PC-9 (cell line): ENCODE measurements around the gene MRM2. TPM values are rescaled to one million over a fixed set of nuclear protein-coding genes. Genes with fewer than 3 reads are reported as not detected.

ENCODE experiments used
- BruUV-seq: library from RNA; stranded (reverse); fragments of 400-500 nt; replicated peaks from 2 replicates; lab custom pipeline; 2021; lab: Mats Ljungman, UMichigan
- CTCF ChIA-PET: fragments of 300-600 bp; sonication (Branson Sonifier 250); formaldehyde crosslinking; loops from one replicate; lab custom pipeline; 2022; ENCODE audit warnings: antibody characterized with exemption; lab: Charles Lee
- POLR2A ChIA-PET: fragments of 300-600 bp; sonication (Branson Sonifier 250); formaldehyde crosslinking; loops from one replicate; lab custom pipeline; 2022; ENCODE audit warnings: antibody characterized with exemption; ENCODE audit not compliant: unreplicated experiment; lab: Charles Lee
- DNase-seq, 2 experiments: peaks; one replicate each; pipeline versions ENCODE4 v3.0.0 to v3.0.0-alpha.2; 2015 to 2022; ENCODE audit warnings: mixed read lengths in 1 of 2
- H2AFZ ChIP-seq: fragments of 200-600 bp; sonication (generic); 2 replicates; pipeline ENCODE4 v1.8.1; 2017; ENCODE audit warnings: antibody characterized with exemption
- H3F3A ChIP-seq: fragments of 200-600 bp; sonication (generic); 2 replicates; pipeline ENCODE4 v1.8.1; 2017; ENCODE audit warnings: antibody characterized with exemption, mild to moderate bottlenecking, low read depth; ENCODE audit not compliant: insufficient read depth
- H3K27ac ChIP-seq: fragments of 200-600 bp; sonication (generic); 2 replicates; pipeline ENCODE4 v1.6.1; 2016; ENCODE audit warnings: mixed run types
- H3K27me3 ChIP-seq: fragments of 200-600 bp; sonication (generic); 2 replicates; pipeline ENCODE4 v1.6.1; 2016; ENCODE audit warnings: low read depth, mixed run types; ENCODE audit not compliant: insufficient read depth
- H3K36me3 ChIP-seq: fragments of 200-600 bp; sonication (generic); 2 replicates; pipeline ENCODE4 v1.6.1; 2016; ENCODE audit warnings: low read depth, mixed run types
- H3K4me1 ChIP-seq: fragments of 200-600 bp; sonication (generic); replicated peaks from 2 replicates; pipeline ENCODE4 v1.6.1; 2016; ENCODE audit warnings: mixed run types; ENCODE audit not compliant: insufficient read depth
- H3K4me2 ChIP-seq: fragments of 200-600 bp; sonication (generic); 2 replicates; pipeline ENCODE4 v1.6.1; 2017; ENCODE audit warnings: mixed run types
- H3K4me3 ChIP-seq: fragments of 200-600 bp; sonication (generic); 2 replicates; pipeline ENCODE4 v1.6.1; 2016; ENCODE audit warnings: mixed run types
- H3K79me2 ChIP-seq: fragments of 200-600 bp; sonication (generic); 2 replicates; pipeline ENCODE4 v1.6.1; 2017; ENCODE audit warnings: low read depth, mixed run types
- H3K9me2 ChIP-seq: fragments of 200-600 bp; sonication (generic); 2 replicates; pipeline ENCODE4 v1.8.1; 2017; ENCODE audit warnings: mild to moderate bottlenecking; ENCODE audit not compliant: insufficient read depth
- H3K9me3 ChIP-seq: fragments of 200-600 bp; sonication (generic); 2 replicates; pipeline ENCODE4 v1.8.1; 2016; ENCODE audit warnings: low read depth; ENCODE audit not compliant: insufficient read depth
- H4K20me1 ChIP-seq: fragments of 200-600 bp; sonication (generic); 2 replicates; pipeline ENCODE4 v1.8.1; 2017; ENCODE audit not compliant: insufficient read depth
- EZH2 ChIP-seq: fragments of 200-600 bp; sonication (generic); IDR thresholded peaks from 2 replicates; pipeline ENCODE4 v1.8.0; 2017; ENCODE audit warnings: antibody characterized with exemption, low read depth
- intact Hi-C: fragments of 100-400 bp; cut with micrococcal nuclease; formaldehyde crosslinking; loops from one replicate; pipeline ENCODE4 v1.10.0; 2022; ENCODE audit not compliant: unreplicated experiment
- total RNA-seq: library from RNA; stranded (reverse); gene quantifications from 2 replicates; pipeline ENCODE4 v1.2.3, GENCODE V29; 2021
- TF ChIP-seq, protein P1 (sequence below): fragments of 200-600 bp; sonication (generic); conservative IDR thresholded peaks from 2 replicates; pipeline ENCODE4 v1.6.1; 2017; ENCODE audit warnings: mixed run types, antibody characterized with exemption, mild to moderate bottlenecking, moderate library complexity

The MRM2 gene
- total RNA-seq, 1 experiment from 2014 or later: 36.8 TPM

DNA sequence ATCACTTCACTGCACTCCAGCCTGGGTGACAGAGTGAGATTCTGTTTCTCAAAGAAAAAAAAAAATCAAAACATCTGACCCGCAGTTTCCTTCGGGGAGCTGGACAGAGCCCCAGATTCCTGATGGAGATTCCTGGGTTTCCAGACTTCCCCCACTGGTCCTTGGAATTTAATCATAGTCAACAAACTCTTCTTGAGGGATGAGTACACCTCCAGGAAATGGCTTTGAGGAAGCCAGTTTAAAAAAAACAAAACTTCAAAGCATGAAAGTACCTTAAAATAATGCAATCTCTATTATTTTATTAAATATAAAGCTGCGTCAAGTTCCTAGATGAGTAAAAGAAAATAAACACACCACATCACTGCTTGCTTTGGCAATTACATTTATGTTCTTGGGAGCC, 8.1 kb downstream of the MRM2 start:
- Histone ChIP-seq H3K4me3 (no peak overlapping the region), H3K9me2 (no peaks in the 10 kb centered on the region), H3K36me3 (peaks cover 13% of the 10 kb centered on the region; the same call in 1 of the 2 replicates), H3K27me3 (no peaks in the 10 kb centered on the region), H3K79me2 (peaks cover 33% of the 10 kb centered on the region), H3K9me3 (no peaks in the 10 kb centered on the region), H3K27ac (no peak overlapping the region), H3F3A (peaks cover 34% of the 10 kb centered on the region), H3K4me2 (no peak overlapping the region), H4K20me1 (peaks cover 15% of the 10 kb centered on the region), H3K4me1 (peaks cover 16% of the 10 kb centered on the region), H2AFZ (no peak overlapping the region)
- ChIA-PET POLR2A (interaction anchor here (0.6 to 0.7 kb wide), 2 partner anchors 33 to 565 kb away, joined by 4 to 8 read pairs; no protein-coding TSS in a partner anchor), CTCF (interaction anchor here (0.6 to 0.8 kb wide), 2 partner anchors 28 to 93 kb away, joined by 4 to 5 read pairs; no protein-coding TSS in a partner anchor)
- intact Hi-C loops: no loop called here
- TF ChIP-seq EZH2: no peak
- TF ChIP-seq, protein P1, sequence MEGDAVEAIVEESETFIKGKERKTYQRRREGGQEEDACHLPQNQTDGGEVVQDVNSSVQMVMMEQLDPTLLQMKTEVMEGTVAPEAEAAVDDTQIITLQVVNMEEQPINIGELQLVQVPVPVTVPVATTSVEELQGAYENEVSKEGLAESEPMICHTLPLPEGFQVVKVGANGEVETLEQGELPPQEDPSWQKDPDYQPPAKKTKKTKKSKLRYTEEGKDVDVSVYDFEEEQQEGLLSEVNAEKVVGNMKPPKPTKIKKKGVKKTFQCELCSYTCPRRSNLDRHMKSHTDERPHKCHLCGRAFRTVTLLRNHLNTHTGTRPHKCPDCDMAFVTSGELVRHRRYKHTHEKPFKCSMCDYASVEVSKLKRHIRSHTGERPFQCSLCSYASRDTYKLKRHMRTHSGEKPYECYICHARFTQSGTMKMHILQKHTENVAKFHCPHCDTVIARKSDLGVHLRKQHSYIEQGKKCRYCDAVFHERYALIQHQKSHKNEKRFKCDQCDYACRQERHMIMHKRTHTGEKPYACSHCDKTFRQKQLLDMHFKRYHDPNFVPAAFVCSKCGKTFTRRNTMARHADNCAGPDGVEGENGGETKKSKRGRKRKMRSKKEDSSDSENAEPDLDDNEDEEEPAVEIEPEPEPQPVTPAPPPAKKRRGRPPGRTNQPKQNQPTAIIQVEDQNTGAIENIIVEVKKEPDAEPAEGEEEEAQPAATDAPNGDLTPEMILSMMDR: no peak
- DNase-seq: no peak
- BruUV-seq: no TSS peak

DNA sequence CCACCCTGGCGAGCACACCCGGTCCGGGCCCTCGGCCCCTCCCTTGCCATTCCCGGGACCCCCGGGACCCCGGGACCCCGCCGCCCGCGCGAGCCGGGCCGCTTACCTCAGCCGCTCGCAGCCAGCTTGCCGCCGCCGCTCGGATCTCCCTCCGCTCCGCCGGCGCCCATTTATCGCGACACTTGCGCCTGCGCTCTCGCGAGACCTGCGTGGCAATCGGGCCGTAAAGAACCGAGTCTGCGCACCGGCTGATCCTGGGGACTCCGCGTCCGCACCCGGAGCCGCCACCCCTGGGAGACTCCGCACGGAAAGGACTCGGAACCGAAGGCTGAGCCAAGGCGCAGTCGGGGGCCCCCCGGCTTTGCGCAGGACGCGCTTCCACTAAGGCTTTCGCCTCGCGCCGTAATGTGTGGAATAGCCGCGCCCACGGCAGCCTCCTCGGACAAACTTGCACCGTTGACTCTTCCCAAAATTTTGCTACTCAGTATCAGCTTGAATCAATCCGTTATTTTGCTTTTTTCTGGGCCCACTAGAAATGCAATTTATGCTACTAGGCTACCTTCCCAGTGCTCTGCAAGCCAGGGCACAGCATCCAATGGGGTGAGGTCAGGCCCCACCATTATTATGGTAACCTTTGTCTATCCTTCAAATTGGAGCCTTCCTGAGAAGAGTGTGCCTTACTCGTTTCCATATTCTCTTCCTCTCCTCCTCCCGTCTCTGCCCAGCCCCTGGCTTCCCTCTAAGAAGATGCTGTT, 9.1 kb downstream of the MRM2 start, which contains the start of gene MAD1L1:
Gene MAD1L1, minus strand, starts transcription at position 180 of the 755 bp plus-strand sequence. CDS start 2,812 bp downstream, outside the sequence.
- intact Hi-C loops: no loop called here
- Histone ChIP-seq H3K36me3 (0 out of 2 replicates have a peak, but pooled peaks cover 8% of the 10 kb centered on the region), H3K9me2 (no peaks in the 10 kb centered on the region), H3K79me2 (peaks cover 31% of the 10 kb centered on the region), H3K27ac (no peak within 1 kb of the TSS), H3K4me3 (peak within 1 kb of the TSS; percentile 95), H3K4me2 (peak within 1 kb of the TSS; percentile 94), H3F3A (peaks cover 34% of the 10 kb centered on the region), H4K20me1 (peaks cover 15% of the 10 kb centered on the region), H3K9me3 (no peaks in the 10 kb centered on the region), H3K4me1 (peaks cover 16% of the 10 kb centered on the region), H2AFZ (peak within 1 kb of the TSS; percentile 96), H3K27me3 (no peaks in the 10 kb centered on the region)
- CTCF ChIA-PET: no interaction called here
- POLR2A ChIA-PET: interaction anchor here (0.7 kb wide), 2 partner anchors 9 to 566 kb away, joined by 4 to 8 read pairs; partner anchors contain the start of genes MRM2 and NUDT1
- peak; percentile 79 to 92 for DNase-seq
- TF ChIP-seq EZH2: no peak
- TF ChIP-seq, protein P1: no peak
- no TSS peak for BruUV-seq

DNA sequence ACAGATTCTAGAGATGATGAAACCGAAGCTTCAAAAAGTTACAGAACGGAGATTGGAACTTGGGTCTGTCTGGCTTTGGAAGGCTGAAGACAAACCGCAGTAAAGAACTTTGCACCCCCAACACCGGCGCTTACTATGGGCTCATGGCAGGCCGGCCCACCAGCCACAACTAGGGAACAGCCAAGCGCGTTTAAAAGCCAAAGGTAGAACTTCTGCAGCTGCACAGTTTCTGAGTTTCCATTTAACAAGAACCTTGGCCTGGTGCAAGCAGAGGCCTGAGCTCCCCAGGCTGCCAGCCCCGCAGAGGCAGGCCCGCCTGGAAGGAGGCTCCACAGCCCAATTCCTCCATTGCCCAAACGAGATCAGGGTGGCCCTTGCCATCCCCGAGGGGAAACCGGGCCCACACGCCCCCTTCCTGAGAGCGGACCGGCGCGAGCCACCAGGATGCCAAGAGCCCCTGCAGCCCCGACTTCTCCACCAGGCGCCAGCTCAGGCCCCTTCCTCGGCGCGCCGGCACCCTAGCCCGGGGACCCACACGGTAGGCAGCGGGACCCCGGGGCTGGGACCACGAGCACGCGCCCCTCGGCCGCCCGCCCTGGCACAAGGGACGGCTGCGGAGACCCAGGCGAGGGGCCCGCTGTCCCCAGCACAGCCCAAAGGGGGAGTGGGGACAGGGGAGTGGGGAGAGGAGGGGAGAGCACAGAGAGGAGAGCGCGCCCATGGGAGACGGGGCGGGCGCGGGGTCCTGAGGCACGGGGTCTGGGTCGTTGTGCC, 9.8 kb downstream of the MRM2 start:
- Histone ChIP-seq H3K4me3 (peak overlapping the region; percentile 95), H3K27ac (no peak overlapping the region), H4K20me1 (peaks cover 15% of the 10 kb centered on the region), H3K9me3 (no peaks in the 10 kb centered on the region), H3F3A (peaks cover 34% of the 10 kb centered on the region), H3K9me2 (no peaks in the 10 kb centered on the region), H3K4me2 (peak overlapping the region; percentile 94), H3K36me3 (0 out of 2 replicates have a peak, but pooled peaks cover 8% of the 10 kb centered on the region), H3K4me1 (peaks cover 16% of the 10 kb centered on the region), H3K79me2 (peaks cover 31% of the 10 kb centered on the region), H2AFZ (peak overlapping the region; percentile 96), H3K27me3 (no peaks in the 10 kb centered on the region)
- ChIA-PET CTCF (no interaction called here), POLR2A (interaction anchor here (0.7 kb wide), 1 partner anchor 10 kb away, joined by 4 read pairs; the partner anchor contains the start of genes MRM2 and NUDT1)
- BruUV-seq: no TSS peak
- peak in 1 of 2 experiments; percentile 34 for DNase-seq
- intact Hi-C loops: no loop called here
- TF ChIP-seq, protein P1: no peak
- no peak for TF ChIP-seq EZH2
